GM10248 (cell line): Measurements from ENCODE around the gene TBC1D2B.

Experiments used
- CTCF ChIA-PET: fragments of 300-600 bp; sonication (Branson Sonifier 250); formaldehyde crosslinking; extraction: SDS; loops from one replicate; lab custom pipeline; 2021; ENCODE audit warnings: antibody characterized with exemption; lab: Yijun Ruan, JAX
- POLR2A ChIA-PET: fragments of 350-650 bp; sonication (Branson Sonifier 250); formaldehyde crosslinking; extraction: SDS; loops from one replicate; lab custom pipeline; 2020; ENCODE audit warnings: antibody characterized with exemption; lab: Yijun Ruan, JAX
- DNase-seq: peaks from one replicate; pipeline ENCODE4 v3.0.0; 2012; ENCODE audit errors: extremely low spot score
- CTCF ChIP-seq: IDR thresholded peaks from 2 replicates; pipeline ENCODE4 v1.5.1; 2012; ENCODE audit warnings: mild to moderate bottlenecking, low read depth; ENCODE audit errors: extremely low read depth, missing control alignments, control extremely low read depth

Gene TBC1D2B

GRCh38 chr15:78054966-78055365 is 22.5 kb downstream of the TBC1D2B start:
- ChIA-PET CTCF (interaction anchor here (2.0 to 2.4 kb wide), 2 partner anchors 15 to 53 kb away, joined by 9 to 10 read pairs; no protein-coding TSS in a partner anchor), POLR2A (no interaction called here)
- DNase-seq: no peak
- no peak for TF ChIP-seq CTCF

GRCh38 chr15:78054518-78054917 is 23.0 kb downstream of the TBC1D2B start:
- ChIA-PET CTCF (interaction anchor here (0.9 to 2.4 kb wide), 3 partner anchors 15 to 54 kb away, joined by 3 to 10 read pairs (median 9); no protein-coding TSS in a partner anchor), POLR2A (no interaction called here)

DNA sequence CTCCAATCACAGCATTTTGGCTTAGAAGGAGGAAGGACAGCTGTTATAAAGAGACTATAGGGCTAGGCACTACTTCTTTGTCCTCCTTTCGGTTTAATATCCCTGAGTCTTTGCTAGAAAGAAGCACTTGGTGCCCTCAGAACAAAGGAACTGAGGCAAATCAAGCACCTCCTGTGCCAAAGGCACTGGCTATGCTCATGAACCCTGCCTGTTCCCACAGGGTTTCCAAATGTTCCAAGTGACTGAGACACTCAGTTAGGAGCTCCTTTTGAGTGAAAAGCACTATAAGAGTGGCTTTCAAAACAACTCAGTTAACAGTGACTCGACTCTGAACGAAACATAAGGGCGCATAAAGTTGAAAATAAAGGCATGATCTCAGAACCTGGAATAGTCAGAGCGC is 25.0 kb downstream of the TBC1D2B start:
- ChIA-PET CTCF (interaction anchor here (1.1 to 3.8 kb wide), 9 partner anchors 10 to 189 kb away, joined by 3 to 23 read pairs (median 10); partner anchors contain the start of gene TBC1D2B), POLR2A (no interaction called here)
- TF ChIP-seq CTCF: no peak
- DNase-seq: no peak

More at GRCh38 chr15:78054518-78054917, 23.0 kb downstream of the TBC1D2B start:
- no peak for DNase-seq
- TF ChIP-seq CTCF: no peak

- DNase-seq: no peak
- no peak for TF ChIP-seq CTCF
- CTCF ChIA-PET: interaction anchor here (1.1 to 3.8 kb wide), 12 partner anchors 10 to 190 kb away, joined by 3 to 23 read pairs (median 6); partner anchors contain the start of gene TBC1D2B
- POLR2A ChIA-PET: no interaction called here
These were observed 25.5 kb downstream of the TBC1D2B start for GRCh38 chr15:78052001-78052401.

DNA sequence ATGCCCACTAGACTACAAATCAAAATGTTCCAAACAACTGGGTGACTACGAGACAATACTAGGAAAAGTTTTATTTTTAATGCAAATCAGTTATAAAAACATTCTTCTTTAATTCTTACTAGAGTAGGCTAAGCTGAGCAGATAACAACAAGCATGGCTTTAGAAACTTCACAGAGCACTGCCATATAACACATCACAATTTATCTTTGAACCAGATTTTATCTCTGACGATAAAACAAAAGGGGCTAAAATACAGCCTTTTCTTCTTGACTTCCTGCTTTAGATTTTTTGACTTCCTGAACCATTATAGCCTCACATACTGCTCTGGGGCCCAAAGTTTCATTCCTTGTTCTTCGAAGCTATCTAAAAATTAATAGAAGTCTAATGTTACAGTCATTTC is 25.9 kb downstream of the TBC1D2B start:
- DNase-seq: no peak
- POLR2A ChIA-PET: no interaction called here
- no peak for TF ChIP-seq CTCF
- CTCF ChIA-PET: interaction anchor here (1.1 to 3.8 kb wide), 11 partner anchors 9 to 190 kb away, joined by 3 to 23 read pairs (median 7); no protein-coding TSS in a partner anchor

DNA sequence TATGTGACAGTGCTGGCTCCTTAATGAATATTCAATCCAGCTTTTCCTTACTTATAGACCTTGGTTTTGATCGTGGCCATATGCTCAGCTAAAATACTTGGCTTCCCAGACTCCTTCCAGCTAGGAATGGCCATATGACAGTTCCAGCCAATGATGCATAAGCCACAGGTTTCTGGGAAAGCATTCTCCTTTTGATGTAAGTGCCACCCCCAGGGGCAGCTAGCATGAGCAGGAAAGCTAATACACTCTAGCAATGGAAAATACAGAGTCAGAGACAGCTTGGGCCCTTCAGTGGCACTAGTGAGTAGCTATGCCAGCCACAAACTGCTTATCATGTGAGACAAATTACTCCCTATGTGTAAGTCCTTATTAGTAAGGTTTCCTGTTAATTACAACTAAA is 26.7 kb downstream of the TBC1D2B start:
- ChIA-PET POLR2A (interaction anchor here (1.3 kb wide), 1 partner anchor 18 kb away, joined by 3 read pairs; no protein-coding TSS in a partner anchor), CTCF (interaction anchor here (1.1 to 3.8 kb wide), 11 partner anchors 8 to 92 kb away, joined by 3 to 23 read pairs (median 9); no protein-coding TSS in a partner anchor)
- no peak for DNase-seq
- no peak for TF ChIP-seq CTCF
